Mesenchymal stem cell (in vitro differentiated cells and primary cell): Measurements from ENCODE around the gene EEF2K.

Experiments
- DNase-seq: peaks from one replicate; pipeline ENCODE4 v3.0.0-alpha.2; 2013
- H2AFZ ChIP-seq: one replicate; pipeline ENCODE4 v1.6.1; 2013; ENCODE audit warnings: low read depth, mild to moderate bottlenecking, control low read depth, inconsistent platforms, low read length, moderate library complexity
- H2AK5ac ChIP-seq: 2 replicates; pipeline ENCODE4 v1.6.1; 2013; ENCODE audit warnings: low read length, moderate library complexity, mild to moderate bottlenecking, inconsistent platforms; ENCODE audit not compliant: severe bottlenecking
- H2BK120ac ChIP-seq: one replicate; pipeline ENCODE4 v1.6.1; 2013; ENCODE audit warnings: low read depth, mild to moderate bottlenecking, inconsistent platforms, low read length, moderate library complexity
- H2BK12ac ChIP-seq, 2 experiments: one replicate each; pipeline ENCODE4 v1.6.1; 2013; ENCODE audit warnings: inconsistent platforms in 2 of 2, low read length in 2 of 2, mild to moderate bottlenecking in 2 of 2, moderate library complexity in 2 of 2, control low read depth in 1 of 2
- H2BK15ac ChIP-seq: one replicate; pipeline ENCODE4 v1.6.1; 2013; ENCODE audit warnings: mild to moderate bottlenecking, low read depth, inconsistent platforms; ENCODE audit not compliant: poor library complexity, severe bottlenecking
- H2BK5ac ChIP-seq: 2 replicates; pipeline ENCODE4 v1.6.1; 2013; ENCODE audit warnings: low read depth, mild to moderate bottlenecking, low read length, control low read depth, inconsistent platforms; ENCODE audit not compliant: poor library complexity, severe bottlenecking
- H3K14ac ChIP-seq, 2 experiments: one replicate each; pipeline ENCODE4 v1.6.1; 2013; ENCODE audit warnings: inconsistent platforms in 2 of 2, low read length in 2 of 2, control low read depth in 1 of 2, mild to moderate bottlenecking in 1 of 2, moderate library complexity in 1 of 2
- H3K18ac ChIP-seq, 2 experiments: one replicate each; pipeline ENCODE4 v1.6.1; 2013; ENCODE audit warnings: inconsistent platforms in 2 of 2, low read length in 2 of 2, control low read depth in 1 of 2, low read depth in 1 of 2, mild to moderate bottlenecking in 1 of 2
- H3K23ac ChIP-seq, 2 experiments: one replicate each; pipeline ENCODE4 v1.6.1; 2013; ENCODE audit warnings: inconsistent platforms in 2 of 2, low read length in 2 of 2, mild to moderate bottlenecking in 2 of 2, moderate library complexity in 2 of 2, control low read depth in 1 of 2
- H3K27ac ChIP-seq: 2 replicates; pipeline ENCODE4 v1.5.1; 2013; ENCODE audit warnings: mild to moderate bottlenecking, moderate library complexity, low read length, control low read depth, inconsistent platforms; ENCODE audit not compliant: poor library complexity, severe bottlenecking
- H3K27me3 ChIP-seq, 2 experiments: 2 replicates each; pipeline versions ENCODE4 v1.6.1 to v1.7.0; 2013; ENCODE audit warnings: low read length in 2 of 2, mild to moderate bottlenecking in 2 of 2, moderate library complexity in 2 of 2, control low read depth in 1 of 2, inconsistent platforms in 1 of 2; ENCODE audit not compliant: control insufficient read depth in 1 of 2, insufficient read depth in 1 of 2
- H3K36me3 ChIP-seq, 2 experiments: 2 replicates each; pipeline versions ENCODE4 v1.6.1 to v1.7.0; 2013; ENCODE audit warnings: low read length in 2 of 2, control low read depth in 1 of 2, inconsistent platforms in 1 of 2, low read depth in 1 of 2, mild to moderate bottlenecking in 1 of 2; ENCODE audit not compliant: insufficient read depth in 2 of 2, control insufficient read depth in 1 of 2
- H3K4ac ChIP-seq, 2 experiments: one replicate each; pipeline ENCODE4 v1.6.1; 2013; ENCODE audit warnings: inconsistent platforms in 2 of 2, low read length in 2 of 2, mild to moderate bottlenecking in 2 of 2, moderate library complexity in 2 of 2, control low read depth in 1 of 2, low read depth in 1 of 2
- H3K4me1 ChIP-seq: 2 replicates; pipeline ENCODE4 v1.6.1; 2013; ENCODE audit warnings: low read depth, low read length, control low read depth; ENCODE audit not compliant: control insufficient read depth, insufficient read depth
- H3K4me2 ChIP-seq: 2 replicates; pipeline ENCODE4 v1.6.1; 2013; ENCODE audit warnings: low read length, mild to moderate bottlenecking, inconsistent platforms; ENCODE audit not compliant: poor library complexity, severe bottlenecking
- H3K4me3 ChIP-seq, 2 experiments: 2 replicates each; pipeline versions ENCODE4 v1.5.1 to v1.7.0; 2013; ENCODE audit warnings: low read length in 2 of 2, mild to moderate bottlenecking in 2 of 2, control low read depth in 1 of 2, low read depth in 1 of 2; ENCODE audit not compliant: insufficient read depth in 1 of 2
- H3K79me1 ChIP-seq: replicated peaks from 2 replicates; pipeline ENCODE4 v1.6.1; 2013; ENCODE audit warnings: mild to moderate bottlenecking, control low read depth, low read length, inconsistent platforms; ENCODE audit not compliant: poor library complexity, severe bottlenecking
- H3K9ac ChIP-seq: 2 replicates; pipeline ENCODE4 v1.7.0; 2013; ENCODE audit warnings: mild to moderate bottlenecking, low read length, moderate library complexity
- H3K9me3 ChIP-seq: 2 replicates; pipeline ENCODE4 v1.7.0; 2013; ENCODE audit warnings: mild to moderate bottlenecking, low read length; ENCODE audit not compliant: control insufficient read depth
- H4K8ac ChIP-seq: one replicate; pipeline ENCODE4 v1.6.1; 2013; ENCODE audit warnings: inconsistent platforms, mild to moderate bottlenecking, low read length, moderate library complexity
- H4K91ac ChIP-seq: one replicate; pipeline ENCODE4 v1.6.1; 2013; ENCODE audit warnings: mild to moderate bottlenecking, low read length, inconsistent platforms
- WGBS: methylation state at CpG from one replicate; pipeline ENCODE4 v1.1.7; 2013; ENCODE audit warnings: mixed read lengths; 5-methylcytosine and 5-hydroxymethylcytosine counted together

Gene EEF2K

GRCh38 chr16:22327446-22327775, 121.3 kb downstream of the EEF2K start:
- H4K91ac ChIP-seq = no peak overlapping the region
- H3K4ac ChIP-seq = no peak overlapping the region
- no peak for DNase-seq
- H2AFZ ChIP-seq = no peak overlapping the region
- no peak overlapping the region for H3K27ac ChIP-seq
- no peak overlapping the region for H2BK5ac ChIP-seq
- no peak overlapping the region for H2AK5ac ChIP-seq
- no peak overlapping the region for H3K4me2 ChIP-seq
- H2BK15ac ChIP-seq = no peak overlapping the region
- H3K27me3 ChIP-seq = no peaks in the 10 kb centered on the region
- no peaks in the 10 kb centered on the region for H3K9me3 ChIP-seq
- H4K8ac ChIP-seq = no peak overlapping the region
- H2BK12ac ChIP-seq = no peak overlapping the region
- 96% methylated on average over 6 of the region's 6 CpGs for WGBS
- H3K79me1 ChIP-seq = peaks cover 38% of the 10 kb centered on the region
- no peak overlapping the region for H2BK120ac ChIP-seq
- H3K4me3 ChIP-seq = no peak overlapping the region
- no peak overlapping the region for H3K18ac ChIP-seq
- no peak overlapping the region for H3K23ac ChIP-seq
- no peak overlapping the region for H3K14ac ChIP-seq
- no peaks in the 10 kb centered on the region for H3K4me1 ChIP-seq
- H3K9ac ChIP-seq = no peak overlapping the region
- H3K36me3 ChIP-seq = peaks cover 75 to 77% of the 10 kb centered on the region in 2 experiments

GRCh38 chr16:22328081-22328725, 122.1 kb downstream of the EEF2K start:
- no peak for DNase-seq
- H2BK120ac ChIP-seq = no peak overlapping the region
- no peak overlapping the region for H3K27ac ChIP-seq
- H2BK5ac ChIP-seq = no peak overlapping the region
- H2BK15ac ChIP-seq = no peak overlapping the region
- H3K79me1 ChIP-seq = peaks cover 31% of the 10 kb centered on the region
- no peak overlapping the region for H3K4me2 ChIP-seq
- H4K8ac ChIP-seq = no peak overlapping the region
- no peak overlapping the region for H3K9ac ChIP-seq
- no peak overlapping the region for H3K23ac ChIP-seq
- no peaks in the 10 kb centered on the region for H3K27me3 ChIP-seq
- peaks cover 72 to 78% of the 10 kb centered on the region in 2 experiments for H3K36me3 ChIP-seq
- no peak overlapping the region for H2AK5ac ChIP-seq
- no peak overlapping the region for H3K18ac ChIP-seq
- H3K4ac ChIP-seq = no peak overlapping the region
- H2AFZ ChIP-seq = no peak overlapping the region
- no peaks in the 10 kb centered on the region for H3K9me3 ChIP-seq
- H3K14ac ChIP-seq = no peak overlapping the region
- H2BK12ac ChIP-seq = peak overlapping the region in 1 of 2 experiments; percentile 23
- 97% methylated on average over 10 of the region's 10 CpGs for WGBS
- no peak overlapping the region for H4K91ac ChIP-seq
- H3K4me3 ChIP-seq = no peak overlapping the region
- H3K4me1 ChIP-seq = no peaks in the 10 kb centered on the region

GRCh38 chr16:22329199-22329695, 123.2 kb downstream of the EEF2K start:
- WGBS = 98% methylated on average over 9 of the region's 9 CpGs
- DNase-seq = no peak
- H2AK5ac ChIP-seq = no peak overlapping the region
- no peak overlapping the region for H3K4me2 ChIP-seq
- H3K9me3 ChIP-seq = no peaks in the 10 kb centered on the region
- H3K14ac ChIP-seq = no peak overlapping the region
- H2BK15ac ChIP-seq = no peak overlapping the region
- no peak overlapping the region for H3K18ac ChIP-seq
- no peak overlapping the region for H2AFZ ChIP-seq
- no peak overlapping the region for H3K23ac ChIP-seq
- no peak overlapping the region for H4K8ac ChIP-seq
- peaks cover 65 to 87% of the 10 kb centered on the region in 2 experiments for H3K36me3 ChIP-seq
- H3K4me3 ChIP-seq = no peak overlapping the region
- no peak overlapping the region for H2BK120ac ChIP-seq
- H3K27me3 ChIP-seq = no peaks in the 10 kb centered on the region
- peaks cover 21% of the 10 kb centered on the region for H3K79me1 ChIP-seq
- no peak overlapping the region for H3K9ac ChIP-seq
- H3K4me1 ChIP-seq = no peaks in the 10 kb centered on the region
- no peak overlapping the region for H3K27ac ChIP-seq
- H2BK5ac ChIP-seq = no peak overlapping the region
- H3K4ac ChIP-seq = no peak overlapping the region
- no peak overlapping the region for H2BK12ac ChIP-seq
- H4K91ac ChIP-seq = no peak overlapping the region

- H3K27me3 ChIP-seq = no peaks in the 10 kb centered on the region
These were observed 124.2 kb downstream of the EEF2K start for GRCh38 chr16:22330326-22330725.

More at GRCh38 chr16:22330326-22330725, 124.2 kb downstream of the EEF2K start:
- Histone ChIP-seq H3K36me3 (peaks cover 55 to 87% of the 10 kb centered on the region in 2 experiments), H2BK15ac (no peak overlapping the region), H3K4me3 (no peak overlapping the region), H2BK12ac (no peak overlapping the region), H4K8ac (no peak overlapping the region), H3K9ac (no peak overlapping the region), H3K18ac (no peak overlapping the region), H3K23ac (no peak overlapping the region), H3K9me3 (no peaks in the 10 kb centered on the region), H2AFZ (no peak overlapping the region), H3K79me1 (peaks cover 21% of the 10 kb centered on the region), H2BK120ac (no peak overlapping the region), H4K91ac (no peak overlapping the region), H3K4me1 (no peaks in the 10 kb centered on the region), H3K14ac (no peak overlapping the region), H3K4me2 (no peak overlapping the region), H3K27ac (no peak overlapping the region), H2AK5ac (no peak overlapping the region), H3K4ac (no peak overlapping the region), H2BK5ac (no peak overlapping the region)
- 95% methylated on average over 3 of the region's 4 CpGs for WGBS
- DNase-seq = no peak
